Heart left ventricle (tissue), 13 donors: ENCODE data around the gene CCL4.

Source experiments
- CTCF ChIP-seq, 12 donors: fragments of 200-600 bp; sonication (generic) in 4 of 12; IDR thresholded peaks; one replicate each; pipeline versions ENCODE4 v1.5.0 to v1.8.0; 2018 to 2022; ENCODE audit warnings: antibody characterized with exemption in 12 of 12, mild to moderate bottlenecking in 5 of 12
- POLR2A ChIP-seq, 2 donors: fragments of 450-650 bp; IDR thresholded peaks; one replicate each; pipeline ENCODE4 v1.6.1; 2017; ENCODE audit warnings: antibody characterized with exemption in 2 of 2, mild to moderate bottlenecking in 2 of 2, moderate library complexity in 2 of 2
- donor health status: ischemic (EF 13 %, LVEDD 7.1; RV severe dilation, severe dysfunction).
- donor health status: DM: no; HTN: yes; CAD: no.
- donor health status: DM: no; HTN: no; CAD: no.
- donor health status: ischemic (EF 25% LVEDD 6.9; RV normal size, moderate dysfunction).
- donor health status: ischemic (EF 25% LVEDD 5.7; RV mildly dilated, moderate dysfunction).
- donor health status: ischemic (EF 35%, LVEDD 5.7; RV mildly dilated, moderate dysfunction).
- donor health status: nonischemic (EF 11% LVEDD 7.7; RV severe dilation, severe dysfunction).
- donor health status: DM: yes; HTN: yes; CAD: no.
- donor health status: PGD.
- donor health status: ischemic (EF 29% LVEDD 5.4; RV normal size, mild dysfunction).
- donor health status: nonischemic (EF 23%, LVEDD 6.1; RV moderate dilation, normal function).

GRCh38 chr17:36111068-36111490 is 7.5 kb downstream of the CCL4 start:
- no peak for TF ChIP-seq CTCF (IDR thresholded peaks at IDR 0.05)
- no peak for TF ChIP-seq POLR2A (IDR thresholded peaks at IDR 0.05)
